Measurements from ENCODE around the gene LLPH. TPM values are rescaled to one million over a fixed set of nuclear protein-coding genes. Genes with fewer than 3 reads are reported as not detected.

LLPH gene
- total RNA-seq, 2 donors from 2014 or later, result 7.0 to 10.1 TPM

DNA sequence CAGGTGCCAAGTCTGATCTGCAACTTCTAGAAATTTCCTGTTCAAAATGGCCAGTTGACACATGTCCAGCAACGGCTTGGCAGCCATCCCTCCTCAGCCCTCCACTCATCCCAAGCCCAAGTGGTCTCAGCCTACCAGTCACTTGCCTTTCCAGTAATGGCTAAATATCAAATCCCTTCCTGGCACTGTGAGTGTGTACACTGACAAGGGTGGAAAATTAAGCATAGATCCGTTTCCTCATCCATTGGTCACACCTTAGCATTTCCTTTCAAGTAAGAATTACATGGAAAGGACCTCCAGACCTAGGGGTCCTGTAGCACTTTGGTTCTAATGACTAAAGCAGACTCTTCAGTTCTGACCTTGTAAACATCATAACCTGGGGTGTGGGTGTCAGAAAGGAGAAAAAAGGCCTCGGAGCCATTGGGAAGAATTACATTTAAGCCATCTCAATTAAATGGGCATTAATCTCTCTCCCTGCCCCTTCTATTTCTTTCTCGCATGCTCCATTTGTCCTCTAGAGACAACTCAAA lies 15.4 kb downstream of the LLPH start:
- Histone ChIP-seq H3K27me3 (no peaks in the 10 kb centered on the region), H3K4me3 (no peak overlapping the region), H3K27ac (no peak overlapping the region), H3K4me1 (no peaks in the 10 kb centered on the region), H3K36me3 (no peaks in the 10 kb centered on the region), H3K9me3 (no peaks in the 10 kb centered on the region)
- no peak for DNase-seq (ENCODE audit: low spot score)
- TF ChIP-seq, protein P1, sequence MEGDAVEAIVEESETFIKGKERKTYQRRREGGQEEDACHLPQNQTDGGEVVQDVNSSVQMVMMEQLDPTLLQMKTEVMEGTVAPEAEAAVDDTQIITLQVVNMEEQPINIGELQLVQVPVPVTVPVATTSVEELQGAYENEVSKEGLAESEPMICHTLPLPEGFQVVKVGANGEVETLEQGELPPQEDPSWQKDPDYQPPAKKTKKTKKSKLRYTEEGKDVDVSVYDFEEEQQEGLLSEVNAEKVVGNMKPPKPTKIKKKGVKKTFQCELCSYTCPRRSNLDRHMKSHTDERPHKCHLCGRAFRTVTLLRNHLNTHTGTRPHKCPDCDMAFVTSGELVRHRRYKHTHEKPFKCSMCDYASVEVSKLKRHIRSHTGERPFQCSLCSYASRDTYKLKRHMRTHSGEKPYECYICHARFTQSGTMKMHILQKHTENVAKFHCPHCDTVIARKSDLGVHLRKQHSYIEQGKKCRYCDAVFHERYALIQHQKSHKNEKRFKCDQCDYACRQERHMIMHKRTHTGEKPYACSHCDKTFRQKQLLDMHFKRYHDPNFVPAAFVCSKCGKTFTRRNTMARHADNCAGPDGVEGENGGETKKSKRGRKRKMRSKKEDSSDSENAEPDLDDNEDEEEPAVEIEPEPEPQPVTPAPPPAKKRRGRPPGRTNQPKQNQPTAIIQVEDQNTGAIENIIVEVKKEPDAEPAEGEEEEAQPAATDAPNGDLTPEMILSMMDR (IDR thresholded peaks at IDR 0.05), result no peak

DNA sequence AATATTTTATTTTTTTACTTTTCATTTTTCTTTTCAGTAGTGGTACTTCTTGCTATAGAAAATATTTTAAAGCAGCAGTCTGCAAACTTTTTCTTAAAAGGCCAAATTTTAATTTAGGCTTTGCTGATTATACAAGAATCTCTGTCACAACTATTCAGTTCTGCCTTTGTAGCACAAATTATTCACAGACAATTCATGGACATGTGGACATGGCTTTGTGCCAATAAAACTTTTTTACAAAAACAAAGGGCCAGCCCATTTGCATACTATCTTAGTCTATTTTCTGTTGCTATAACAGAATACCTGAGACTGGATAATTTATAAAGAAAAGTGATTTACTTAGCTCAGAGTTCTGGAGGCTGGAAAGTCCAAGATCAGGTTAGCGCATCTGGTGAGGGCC lies 17.1 kb downstream of the LLPH start:
- Histone ChIP-seq H3K27me3 (no peaks in the 10 kb centered on the region), H3K27ac (no peak overlapping the region), H3K4me1 (no peaks in the 10 kb centered on the region), H3K4me3 (no peak overlapping the region), H3K9me3 (no peaks in the 10 kb centered on the region), H3K36me3 (no peaks in the 10 kb centered on the region)
- no peak for DNase-seq (ENCODE audit: low spot score)
- TF ChIP-seq, protein P1 (IDR thresholded peaks at IDR 0.05), result no peak

DNA sequence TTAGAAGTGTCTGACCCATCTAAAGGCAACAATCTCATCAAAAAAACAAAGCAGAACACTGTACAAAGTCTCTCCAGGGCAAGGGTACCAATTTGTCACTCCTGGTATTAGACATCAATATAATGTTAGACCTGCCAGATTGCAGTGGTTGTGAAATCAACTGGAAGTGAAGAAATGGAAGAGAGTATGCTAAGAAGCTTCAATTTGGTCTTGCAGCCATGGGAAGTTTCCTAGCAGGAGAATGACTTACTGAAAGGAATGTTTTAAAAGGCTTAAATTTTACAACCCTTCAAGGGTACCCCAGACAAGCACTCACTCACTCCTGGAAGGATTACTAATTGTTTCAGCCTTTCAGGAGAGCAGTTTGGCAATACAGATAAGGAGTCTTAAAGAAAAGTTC lies 18.9 kb downstream of the LLPH start:
- H3K27ac ChIP-seq, result no peak overlapping the region
- no peak overlapping the region for H3K4me3 ChIP-seq
- H3K27me3 ChIP-seq, result no peaks in the 10 kb centered on the region
- H3K4me1 ChIP-seq, result no peaks in the 10 kb centered on the region
- TF ChIP-seq, protein P1 (IDR thresholded peaks at IDR 0.05), result no peak
- no peak for DNase-seq (ENCODE audit: low spot score)
- H3K36me3 ChIP-seq, result no peaks in the 10 kb centered on the region
- no peaks in the 10 kb centered on the region for H3K9me3 ChIP-seq

DNA sequence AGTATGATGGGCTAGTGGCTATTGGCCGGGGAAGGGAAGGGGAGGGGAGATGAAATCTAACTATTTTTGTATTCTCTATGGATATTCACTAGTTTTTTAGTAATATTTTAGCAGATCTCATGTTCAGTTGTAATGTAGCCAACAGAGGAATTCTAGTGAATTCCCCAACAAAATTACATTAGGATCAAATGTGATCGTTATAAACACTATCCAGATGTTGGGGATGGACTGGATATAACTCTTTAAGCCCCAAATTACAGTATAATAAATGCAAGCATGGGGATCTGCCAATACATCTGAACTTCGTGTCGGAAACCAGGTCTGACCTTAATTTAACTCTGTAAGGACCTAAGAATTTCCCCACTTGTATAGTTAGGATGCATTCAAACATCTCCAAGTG lies 21.5 kb downstream of the LLPH start:
- H3K9me3 ChIP-seq, result no peaks in the 10 kb centered on the region
- DNase-seq (ENCODE audit: low spot score), result no peak
- no peaks in the 10 kb centered on the region for H3K36me3 ChIP-seq
- H3K27me3 ChIP-seq, result no peaks in the 10 kb centered on the region
- TF ChIP-seq, protein P1 (IDR thresholded peaks at IDR 0.05), result no peak
- H3K4me1 ChIP-seq, result no peaks in the 10 kb centered on the region
- H3K27ac ChIP-seq, result no peak overlapping the region
- no peak overlapping the region for H3K4me3 ChIP-seq

DNA sequence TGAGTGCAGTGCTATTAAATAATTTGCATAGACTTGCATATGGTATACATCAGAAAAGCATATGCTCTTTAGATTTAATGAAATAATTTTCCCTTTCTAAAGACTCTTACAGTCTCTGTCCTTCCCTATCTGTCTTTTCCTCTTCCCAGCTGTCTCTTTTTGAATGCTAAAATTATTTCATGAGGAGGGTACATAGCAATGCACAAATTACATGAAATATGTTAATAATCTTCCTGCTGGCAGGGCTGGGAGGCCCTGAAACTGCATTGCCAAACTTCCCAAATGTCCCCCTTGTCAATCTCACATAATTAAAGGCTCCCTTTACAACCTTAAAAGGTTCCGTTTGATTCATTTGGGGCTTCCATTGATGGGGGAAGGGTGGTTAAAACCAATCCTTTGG lies 22.2 kb downstream of the LLPH start:
- no peak for DNase-seq (ENCODE audit: low spot score)
- H3K9me3 ChIP-seq, result no peaks in the 10 kb centered on the region
- no peaks in the 10 kb centered on the region for H3K36me3 ChIP-seq
- H3K27ac ChIP-seq, result no peak overlapping the region
- TF ChIP-seq, protein P1 (IDR thresholded peaks at IDR 0.05), result no peak
- H3K4me3 ChIP-seq, result no peak overlapping the region
- H3K27me3 ChIP-seq, result no peaks in the 10 kb centered on the region
- no peaks in the 10 kb centered on the region for H3K4me1 ChIP-seq

DNA sequence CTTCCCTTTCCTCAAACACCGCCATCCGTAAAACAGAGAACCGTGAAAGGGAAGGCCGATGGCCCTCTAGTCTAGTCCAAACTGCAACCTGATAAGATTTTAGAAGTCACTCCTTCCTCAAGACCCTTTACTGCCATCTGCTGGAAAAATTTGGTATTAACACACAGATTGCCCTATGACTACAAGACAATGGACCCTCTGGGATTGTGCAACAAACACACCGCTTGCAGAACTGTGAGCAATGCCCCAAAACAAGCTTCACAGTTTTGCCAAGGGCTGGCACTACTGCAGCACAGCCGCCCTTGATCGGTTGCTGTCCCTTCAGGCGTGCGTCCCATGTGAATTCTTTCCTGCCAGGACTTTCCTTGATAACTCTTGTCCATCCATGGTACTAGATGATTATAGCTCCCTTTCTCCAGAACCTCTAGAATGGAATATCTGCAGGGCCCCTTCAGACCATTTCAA lies 23.1 kb downstream of the LLPH start:
- peak; percentile 61 for DNase-seq (ENCODE audit: low spot score)
- Histone ChIP-seq H3K4me3 (no peak overlapping the region), H3K9me3 (no peaks in the 10 kb centered on the region), H3K36me3 (no peaks in the 10 kb centered on the region), H3K4me1 (no peaks in the 10 kb centered on the region), H3K27ac (no peak overlapping the region), H3K27me3 (no peaks in the 10 kb centered on the region)
- TF ChIP-seq, protein P1 (IDR thresholded peaks at IDR 0.05), result peak; percentile 47 to 93
